Measurements from ENCODE around the gene PCOLCE2. TPM values are rescaled to one million over a fixed set of nuclear protein-coding genes. Genes with fewer than 3 reads are reported as not detected.

The PCOLCE2 gene
- total RNA-seq, 1 donor from 2014 or later = 32.5 TPM

GRCh38 chr3:142929890-142930289, 41.0 kb upstream of the PCOLCE2 start:
- Histone ChIP-seq H3F3A (ENCODE audit: low read depth) (no peaks in the 10 kb centered on the region), H3K27me3 (no peaks in the 10 kb centered on the region), H4K20me1 (ENCODE audit: low read depth) (no peaks in the 10 kb centered on the region), H3K36me3 (no peaks in the 10 kb centered on the region), H3K4me3 (no peak overlapping the region), H3K9ac (no peak overlapping the region), H3K9me3 (ENCODE audit: low read depth) (no peaks in the 10 kb centered on the region), H3K4me2 (no peak overlapping the region), H2AFZ (replicated peaks) (no peak overlapping the region), H3K79me2 (ENCODE audit: low read depth) (no peaks in the 10 kb centered on the region), H3K4me1 (no peaks in the 10 kb centered on the region), H3K27ac (no peak overlapping the region)
- no peak overlapping the region for H3K4me3 Mint-ChIP-seq
- peaks cover 3% of the 10 kb centered on the region for H3K27me3 Mint-ChIP-seq (ENCODE audit: insufficient read depth, low read depth)
- no peaks in the 10 kb centered on the region for H3K9me3 Mint-ChIP-seq
- no peaks in the 10 kb centered on the region for H3K36me3 Mint-ChIP-seq
- no peaks in the 10 kb centered on the region for H3K4me1 Mint-ChIP-seq
- no peak for DNase-seq (ENCODE audit: low spot score)
- TF ChIP-seq CTCF (IDR thresholded peaks at IDR 0.05) (no peak), EZH2 (IDR thresholded peaks at IDR 0.05) (no peak), EZH2phosphoT487 (IDR thresholded peaks at IDR 0.05) (no peak)
- H3K27ac Mint-ChIP-seq = no peak overlapping the region

DNA sequence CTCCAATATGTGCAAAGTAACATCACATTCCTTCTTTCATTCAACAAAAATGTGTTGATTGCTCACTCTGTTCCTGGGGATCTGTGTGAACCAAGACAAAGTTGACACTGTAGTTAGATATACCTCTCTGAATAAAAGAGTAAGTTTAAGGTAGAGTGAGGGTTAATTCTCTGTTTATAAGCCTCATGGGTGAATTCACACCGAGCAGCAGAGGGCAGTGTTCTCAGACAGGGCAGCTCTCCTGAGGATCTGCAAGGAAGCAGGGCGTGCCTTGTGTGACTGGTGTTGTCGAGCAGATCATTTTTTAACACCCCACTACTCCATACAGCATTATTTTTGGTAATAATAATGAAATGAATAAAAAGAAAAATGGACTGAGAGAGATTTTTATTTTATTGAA, 40.2 kb upstream of the PCOLCE2 start:
- H3K27me3 Mint-ChIP-seq (ENCODE audit: insufficient read depth, low read depth) = peaks cover 2% of the 10 kb centered on the region
- H3F3A ChIP-seq (ENCODE audit: low read depth) = no peaks in the 10 kb centered on the region
- no peaks in the 10 kb centered on the region for H3K36me3 ChIP-seq
- H3K4me2 ChIP-seq = no peak overlapping the region
- no peaks in the 10 kb centered on the region for H3K4me1 ChIP-seq
- no peak overlapping the region for H2AFZ ChIP-seq (replicated peaks)
- no peaks in the 10 kb centered on the region for H3K4me1 Mint-ChIP-seq
- TF ChIP-seq CTCF (IDR thresholded peaks at IDR 0.05) = peak; percentile 51
- no peak for TF ChIP-seq EZH2 (IDR thresholded peaks at IDR 0.05)
- H4K20me1 ChIP-seq (ENCODE audit: low read depth) = no peaks in the 10 kb centered on the region
- no peaks in the 10 kb centered on the region for H3K27me3 ChIP-seq
- no peak overlapping the region for H3K27ac ChIP-seq
- H3K79me2 ChIP-seq (ENCODE audit: low read depth) = no peaks in the 10 kb centered on the region
- no peak overlapping the region for H3K4me3 Mint-ChIP-seq
- peaks cover 4% of the 10 kb centered on the region for H3K9me3 Mint-ChIP-seq
- no peak overlapping the region for H3K9ac ChIP-seq
- no peak overlapping the region for H3K27ac Mint-ChIP-seq
- H3K4me3 ChIP-seq = no peak overlapping the region
- H3K9me3 ChIP-seq (ENCODE audit: low read depth) = no peaks in the 10 kb centered on the region
- DNase-seq (ENCODE audit: low spot score) = peak; percentile 38
- H3K36me3 Mint-ChIP-seq = peaks cover 2% of the 10 kb centered on the region

- H3K27ac Mint-ChIP-seq = no peak overlapping the region
- no peaks in the 10 kb centered on the region for H3K79me2 ChIP-seq (ENCODE audit: low read depth)
- H3K4me3 Mint-ChIP-seq = no peak overlapping the region
- no peaks in the 10 kb centered on the region for H3K4me1 Mint-ChIP-seq
- H3K27me3 Mint-ChIP-seq (ENCODE audit: insufficient read depth, low read depth) = peaks cover 2% of the 10 kb centered on the region
- H3K9ac ChIP-seq = no peak overlapping the region
- H3K27me3 ChIP-seq = no peaks in the 10 kb centered on the region
- no peaks in the 10 kb centered on the region for H4K20me1 ChIP-seq (ENCODE audit: low read depth)
- no peak overlapping the region for H3K4me2 ChIP-seq
- H3K9me3 Mint-ChIP-seq = peaks cover 6% of the 10 kb centered on the region
- no peak for DNase-seq (ENCODE audit: low spot score)
- no peaks in the 10 kb centered on the region for H3K4me1 ChIP-seq
- no peak overlapping the region for H3K27ac ChIP-seq
- H2AFZ ChIP-seq (replicated peaks) = peak overlapping the region; percentile 52
- H3K36me3 Mint-ChIP-seq = peaks cover 2% of the 10 kb centered on the region
- H3K4me3 ChIP-seq = no peak overlapping the region
- TF ChIP-seq EZH2phosphoT487 (IDR thresholded peaks at IDR 0.05) (no peak), EZH2 (IDR thresholded peaks at IDR 0.05) (no peak), CTCF (IDR thresholded peaks at IDR 0.05) (no peak)
- no peaks in the 10 kb centered on the region for H3F3A ChIP-seq (ENCODE audit: low read depth)
- H3K36me3 ChIP-seq = no peaks in the 10 kb centered on the region
- H3K9me3 ChIP-seq (ENCODE audit: low read depth) = no peaks in the 10 kb centered on the region
Measured at GRCh38 chr3:142926368-142926944, 37.6 kb upstream of the PCOLCE2 start.
